ENCODE data around the gene CCDC110.

The CCDC110 gene

DNA sequence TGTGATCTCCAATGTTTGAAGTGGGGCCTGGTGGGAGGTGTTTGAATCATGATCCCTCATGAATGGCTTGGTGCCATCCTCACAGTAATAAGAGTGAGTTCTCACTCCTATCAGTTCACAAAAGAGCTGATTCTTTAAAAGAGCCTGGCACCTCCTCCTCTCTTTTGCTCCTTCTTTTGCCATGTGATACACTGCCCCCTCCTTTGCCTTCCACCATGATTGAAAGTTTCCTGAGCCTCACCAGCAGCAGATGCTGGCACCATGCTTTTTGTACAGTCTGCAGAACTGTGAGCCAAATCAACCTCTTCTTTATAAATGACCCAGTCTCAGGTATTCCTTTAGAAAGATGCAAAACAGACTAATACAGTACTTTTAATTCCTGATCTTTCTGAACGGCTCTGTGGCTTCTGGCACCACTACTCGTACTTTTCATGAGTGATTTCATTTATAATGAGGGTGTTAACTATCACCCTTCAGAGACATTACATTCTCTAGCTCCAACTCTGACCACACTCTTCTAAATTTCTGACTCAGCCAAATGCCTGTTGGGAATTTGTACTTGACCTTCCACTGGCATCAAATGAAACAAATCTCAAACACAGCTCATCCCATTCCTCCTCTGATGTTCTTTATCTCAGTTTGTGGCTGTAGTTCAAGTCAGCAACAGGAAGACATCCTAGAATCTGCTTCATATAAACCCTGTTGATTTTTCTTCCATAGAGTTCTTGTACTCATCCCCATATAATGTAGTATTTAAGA lies 50.0 kb downstream of the CCDC110 start:
- no peak for TF ChIP-seq EZH2phosphoT487 (IDR thresholded peaks at IDR 0.05; ENCODE audit: borderline replicate concordance, low read length)
- TF ChIP-seq CTCF (IDR thresholded peaks at IDR 0.05; ENCODE audit: low read depth, low read length, poor library complexity, severe bottlenecking) = no peak
- Histone ChIP-seq H3K27me3 (ENCODE audit: control insufficient read depth, low read length) (no peaks in the 10 kb centered on the region), H4K20me1 (ENCODE audit: control insufficient read depth, insufficient read depth, low read depth, low read length) (no peaks in the 10 kb centered on the region)

DNA sequence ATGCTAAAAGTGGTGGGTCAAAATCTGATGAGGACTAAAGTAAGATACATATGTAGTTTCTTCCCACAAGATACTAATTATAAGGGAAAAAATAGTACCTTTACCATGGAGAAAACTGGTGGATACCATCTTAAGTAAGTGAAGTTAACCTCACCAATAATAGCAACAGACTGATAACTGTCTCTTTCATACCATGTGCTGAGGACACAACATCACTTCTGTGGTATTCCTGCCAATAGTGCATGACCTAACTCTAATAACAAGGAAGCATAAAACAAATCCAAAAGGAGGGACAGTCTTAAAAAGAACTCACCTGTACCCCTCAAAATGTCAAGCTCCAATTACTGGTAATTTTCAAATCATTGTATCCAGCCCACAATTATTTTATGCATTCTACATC lies 54.6 kb downstream of the CCDC110 start:
- Histone ChIP-seq H3F3A (ENCODE audit: control insufficient read depth, insufficient read depth) (no peaks in the 10 kb centered on the region), H3K79me2 (ENCODE audit: control insufficient read depth, low read length) (no peaks in the 10 kb centered on the region), H3K9me2 (replicated peaks; ENCODE audit: control insufficient read depth, low read length) (no peaks in the 10 kb centered on the region), H3K27me3 (ENCODE audit: control insufficient read depth, low read length) (no peaks in the 10 kb centered on the region), H3K4me2 (ENCODE audit: low read length) (no peak overlapping the region), H3K27ac (ENCODE audit: low read depth, low read length) (no peak overlapping the region), H3K36me3 (ENCODE audit: control insufficient read depth, low read length) (peaks cover 32% of the 10 kb centered on the region), H3K4me1 (ENCODE audit: control insufficient read depth, low read length) (no peaks in the 10 kb centered on the region), H4K20me1 (ENCODE audit: control insufficient read depth, insufficient read depth, low read depth, low read length) (no peaks in the 10 kb centered on the region), H3K4me3 (ENCODE audit: low read length) (no peak overlapping the region), H3K9me3 (ENCODE audit: control insufficient read depth, insufficient read depth, low read length) (no peaks in the 10 kb centered on the region)
- TF ChIP-seq EZH2phosphoT487 (IDR thresholded peaks at IDR 0.05; ENCODE audit: borderline replicate concordance, low read length) (no peak), CTCF (IDR thresholded peaks at IDR 0.05; ENCODE audit: low read depth, low read length, poor library complexity, severe bottlenecking) (no peak)

More for the DNA sequence above, 50.0 kb downstream of the CCDC110 start:
- Histone ChIP-seq H3K9me2 (replicated peaks; ENCODE audit: control insufficient read depth, low read length) (no peaks in the 10 kb centered on the region), H3K4me1 (ENCODE audit: control insufficient read depth, low read length) (peaks cover 20% of the 10 kb centered on the region), H3K4me3 (ENCODE audit: low read length) (no peak overlapping the region), H3K79me2 (ENCODE audit: control insufficient read depth, low read length) (peaks cover 18% of the 10 kb centered on the region), H3K27ac (ENCODE audit: low read depth, low read length) (no peak overlapping the region), H3K9me3 (ENCODE audit: control insufficient read depth, insufficient read depth, low read length) (no peaks in the 10 kb centered on the region), H3K4me2 (ENCODE audit: low read length) (no peak overlapping the region), H3K36me3 (ENCODE audit: control insufficient read depth, low read length) (peaks cover 20% of the 10 kb centered on the region), H3F3A (ENCODE audit: control insufficient read depth, insufficient read depth) (no peaks in the 10 kb centered on the region)

GRCh38 chr4:185412412-185412811 lies 59.1 kb downstream of the CCDC110 start:
- Histone ChIP-seq H3K79me2 (ENCODE audit: control insufficient read depth, low read length) (no peaks in the 10 kb centered on the region), H3K4me1 (ENCODE audit: control insufficient read depth, low read length) (no peaks in the 10 kb centered on the region), H3K36me3 (ENCODE audit: control insufficient read depth, low read length) (peaks cover 39% of the 10 kb centered on the region), H3K9me2 (replicated peaks; ENCODE audit: control insufficient read depth, low read length) (no peaks in the 10 kb centered on the region), H3K4me2 (ENCODE audit: low read length) (no peak overlapping the region), H4K20me1 (ENCODE audit: control insufficient read depth, insufficient read depth, low read depth, low read length) (no peaks in the 10 kb centered on the region), H3K4me3 (ENCODE audit: low read length) (no peak overlapping the region), H3F3A (ENCODE audit: control insufficient read depth, insufficient read depth) (no peaks in the 10 kb centered on the region), H3K27ac (ENCODE audit: low read depth, low read length) (no peak overlapping the region), H3K27me3 (ENCODE audit: control insufficient read depth, low read length) (no peaks in the 10 kb centered on the region), H3K9me3 (ENCODE audit: control insufficient read depth, insufficient read depth, low read length) (no peaks in the 10 kb centered on the region)
- TF ChIP-seq CTCF (IDR thresholded peaks at IDR 0.05; ENCODE audit: low read depth, low read length, poor library complexity, severe bottlenecking) (no peak), EZH2phosphoT487 (IDR thresholded peaks at IDR 0.05; ENCODE audit: borderline replicate concordance, low read length) (no peak)

Measured in DOHH2 (cell line).